ENCODE data around the gene ZNF174.

Gene ZNF174

DNA sequence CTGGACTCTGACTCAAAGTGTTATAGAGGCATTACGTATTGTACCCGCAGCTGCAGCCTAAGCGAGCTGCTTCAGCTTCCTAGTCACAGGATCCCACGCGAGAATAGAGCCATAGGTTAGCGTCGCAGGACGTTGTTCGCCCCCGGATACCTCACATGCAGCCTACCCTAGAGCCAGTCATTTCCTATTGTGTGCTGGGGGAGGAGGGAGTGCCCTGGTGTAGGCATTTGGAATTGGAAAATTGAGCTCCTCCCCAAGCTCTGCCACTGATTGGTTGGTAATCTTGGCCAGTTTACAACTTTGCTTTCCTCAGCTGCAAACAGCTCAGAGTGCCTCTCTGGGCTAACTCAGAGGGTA, 43.0 kb downstream of the ZNF174 start:
- no peak for DNase-seq

DNA sequence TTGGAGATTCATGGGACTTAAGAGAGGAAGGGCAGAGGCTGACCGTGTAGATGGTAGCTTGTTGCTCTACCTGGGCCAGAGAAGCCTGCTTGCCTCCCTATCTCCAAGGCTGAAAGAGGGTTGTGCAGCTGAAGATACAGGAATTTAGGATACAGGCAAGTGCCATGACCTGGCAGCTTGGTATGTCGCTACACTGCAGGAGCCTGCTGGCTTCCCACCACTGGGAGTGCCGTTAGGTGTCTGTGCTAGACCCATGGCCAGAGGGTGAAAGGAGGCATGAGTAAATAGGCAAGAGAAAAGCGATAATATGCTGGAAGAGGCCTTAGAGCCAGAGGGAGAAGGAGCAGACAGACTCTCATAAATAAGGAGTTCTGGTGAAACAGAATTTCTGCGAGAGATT, 53.1 kb downstream of the ZNF174 start:
- DNase-seq, result no peak

- no peak for DNase-seq
Measured at GRCh38 chr16:3454631-3455147, 53.7 kb downstream of the ZNF174 start.

GRCh38 chr16:3457434-3458252, 56.6 kb downstream of the ZNF174 start:
- peak; percentile 95 for DNase-seq

- DNase-seq, result no peak
Measured at GRCh38 chr16:3458278-3458851, 57.4 kb downstream of the ZNF174 start.

GRCh38 chr16:3458852-3459361, 57.9 kb downstream of the ZNF174 start:
- DNase-seq, result no peak
